Glutamatergic neuron (in vitro differentiated cells): ENCODE measurements around the gene SPN. TPM values are rescaled to one million over a fixed set of nuclear protein-coding genes. Genes with fewer than 3 reads are reported as not detected.
A peak's percentile ranks its signal among the peaks of the same experiment; 100 is the strongest.
"Not testable (repeated sequence)": the region's sequence is repeated elsewhere in the genome, so short reads cannot be mapped to it uniquely, and the experiment has no call there.

Experiments
- DNase-seq: peaks from one replicate; pipeline ENCODE4 v3.0.0; 2022
- H3K27ac Mint-ChIP-seq: one replicate; pipeline ENCODE4 v1.8.0; 2020; ENCODE audit warnings: mild to moderate bottlenecking, mixed read lengths, inconsistent platforms; ENCODE audit not compliant: unreplicated experiment
- H3K27me3 Mint-ChIP-seq: one replicate; pipeline ENCODE4 v1.8.0; 2020; ENCODE audit warnings: mild to moderate bottlenecking, moderate library complexity, mixed read lengths, inconsistent platforms; ENCODE audit not compliant: unreplicated experiment
- H3K36me3 Mint-ChIP-seq: one replicate; pipeline ENCODE4 v1.8.0; 2020; ENCODE audit warnings: mild to moderate bottlenecking, mixed read lengths, inconsistent platforms; ENCODE audit not compliant: unreplicated experiment
- H3K4me1 Mint-ChIP-seq: one replicate; pipeline ENCODE4 v1.8.0; 2020; ENCODE audit warnings: mild to moderate bottlenecking, low read depth, mixed read lengths, inconsistent platforms; ENCODE audit not compliant: unreplicated experiment
- H3K4me3 Mint-ChIP-seq: one replicate; pipeline ENCODE4 v1.8.0; 2020; ENCODE audit warnings: mild to moderate bottlenecking, mixed read lengths, inconsistent platforms; ENCODE audit not compliant: unreplicated experiment
- H3K9me3 Mint-ChIP-seq: one replicate; pipeline ENCODE4 v1.8.0; 2020; ENCODE audit warnings: mild to moderate bottlenecking, moderate library complexity, mixed read lengths, inconsistent platforms; ENCODE audit not compliant: unreplicated experiment
- CTCF ChIP-seq: fragments of 200-600 bp; sonication (generic); IDR thresholded peaks from one replicate; pipeline ENCODE4 v1.5.0; 2021; ENCODE audit not compliant: partially characterized antibody, unreplicated experiment
- total RNA-seq: library from RNA; stranded (reverse); fragmentation: NEBNext Ultra II Directional; extraction: Animal tissue kit (Norgen Biotek cat#: 25700); gene quantifications from one replicate; pipeline ENCODE4 v1.2.1, GENCODE V29; 2021; ENCODE audit not compliant: unreplicated experiment

SPN gene
- total RNA-seq, 1 donor from 2014 or later: 0.27 TPM

GRCh38 chr16:29665294-29666077 is 2.4 kb downstream of the SPN start:
- H3K36me3 Mint-ChIP-seq: no peaks in the 10 kb centered on the region
- peaks cover 5% of the 10 kb centered on the region for H3K27me3 Mint-ChIP-seq
- no peak overlapping the region for H3K4me3 Mint-ChIP-seq
- no peak for TF ChIP-seq CTCF
- H3K4me1 Mint-ChIP-seq: peaks cover 19% of the 10 kb centered on the region
- no peak for DNase-seq
- no peak overlapping the region for H3K27ac Mint-ChIP-seq
- H3K9me3 Mint-ChIP-seq: peaks cover 1% of the 10 kb centered on the region

- H3K27ac Mint-ChIP-seq, H3K27me3 Mint-ChIP-seq, H3K9me3 Mint-ChIP-seq, H3K36me3 Mint-ChIP-seq, DNase-seq: not testable (repeated sequence)
- Mint-ChIP-seq H3K4me1 (peaks cover 19% of the 10 kb centered on the region), H3K4me3 (peak overlapping the region; percentile 81)
Measured at GRCh38 chr16:29667322-29667610, 4.2 kb downstream of the SPN start.

GRCh38 chr16:29667755-29668154 is 4.7 kb downstream of the SPN start:
- peaks cover 2% of the 10 kb centered on the region for H3K27me3 Mint-ChIP-seq
- H3K4me1 Mint-ChIP-seq: peaks cover 19% of the 10 kb centered on the region
- peaks cover 1% of the 10 kb centered on the region for H3K9me3 Mint-ChIP-seq
- H3K36me3 Mint-ChIP-seq: no peaks in the 10 kb centered on the region
- DNase-seq: no peak
- TF ChIP-seq CTCF: no peak
- H3K4me3 Mint-ChIP-seq: no peak overlapping the region
- H3K27ac Mint-ChIP-seq: no peak overlapping the region

- no peak for TF ChIP-seq CTCF
- Mint-ChIP-seq H3K36me3 (no peaks in the 10 kb centered on the region), H3K4me3 (no peak overlapping the region), H3K27ac (no peak overlapping the region), H3K27me3 (peaks cover 2% of the 10 kb centered on the region), H3K9me3 (peaks cover 1% of the 10 kb centered on the region), H3K4me1 (peaks cover 19% of the 10 kb centered on the region)
- no peak for DNase-seq
Measured at GRCh38 chr16:29668267-29668666, 5.2 kb downstream of the SPN start.

- TF ChIP-seq CTCF: no peak
- no peaks in the 10 kb centered on the region for H3K36me3 Mint-ChIP-seq
- H3K27ac Mint-ChIP-seq: no peak overlapping the region
- no peaks in the 10 kb centered on the region for H3K9me3 Mint-ChIP-seq
- H3K27me3 Mint-ChIP-seq: no peaks in the 10 kb centered on the region
- H3K4me1 Mint-ChIP-seq: peaks cover 3% of the 10 kb centered on the region
- no peak overlapping the region for H3K4me3 Mint-ChIP-seq
- DNase-seq: no peak
Measured at GRCh38 chr16:29673501-29673900, 10.5 kb downstream of the SPN start.

GRCh38 chr16:29674188-29674587 is 11.1 kb downstream of the SPN start:
- H3K4me1 Mint-ChIP-seq: peaks cover 3% of the 10 kb centered on the region
- H3K36me3 Mint-ChIP-seq: no peaks in the 10 kb centered on the region
- no peaks in the 10 kb centered on the region for H3K9me3 Mint-ChIP-seq
- no peak for DNase-seq
- peak overlapping the region; percentile 62 for H3K27ac Mint-ChIP-seq
- no peak for TF ChIP-seq CTCF
- no peaks in the 10 kb centered on the region for H3K27me3 Mint-ChIP-seq
- H3K4me3 Mint-ChIP-seq: no peak overlapping the region
